ENCODE measurements around the gene NIPAL4. TPM values are rescaled to one million over a fixed set of nuclear protein-coding genes. Genes with fewer than 3 reads are reported as not detected.

NIPAL4 gene
- total RNA-seq, result 0.33 and 0.87 TPM in 2 replicates

DNA sequence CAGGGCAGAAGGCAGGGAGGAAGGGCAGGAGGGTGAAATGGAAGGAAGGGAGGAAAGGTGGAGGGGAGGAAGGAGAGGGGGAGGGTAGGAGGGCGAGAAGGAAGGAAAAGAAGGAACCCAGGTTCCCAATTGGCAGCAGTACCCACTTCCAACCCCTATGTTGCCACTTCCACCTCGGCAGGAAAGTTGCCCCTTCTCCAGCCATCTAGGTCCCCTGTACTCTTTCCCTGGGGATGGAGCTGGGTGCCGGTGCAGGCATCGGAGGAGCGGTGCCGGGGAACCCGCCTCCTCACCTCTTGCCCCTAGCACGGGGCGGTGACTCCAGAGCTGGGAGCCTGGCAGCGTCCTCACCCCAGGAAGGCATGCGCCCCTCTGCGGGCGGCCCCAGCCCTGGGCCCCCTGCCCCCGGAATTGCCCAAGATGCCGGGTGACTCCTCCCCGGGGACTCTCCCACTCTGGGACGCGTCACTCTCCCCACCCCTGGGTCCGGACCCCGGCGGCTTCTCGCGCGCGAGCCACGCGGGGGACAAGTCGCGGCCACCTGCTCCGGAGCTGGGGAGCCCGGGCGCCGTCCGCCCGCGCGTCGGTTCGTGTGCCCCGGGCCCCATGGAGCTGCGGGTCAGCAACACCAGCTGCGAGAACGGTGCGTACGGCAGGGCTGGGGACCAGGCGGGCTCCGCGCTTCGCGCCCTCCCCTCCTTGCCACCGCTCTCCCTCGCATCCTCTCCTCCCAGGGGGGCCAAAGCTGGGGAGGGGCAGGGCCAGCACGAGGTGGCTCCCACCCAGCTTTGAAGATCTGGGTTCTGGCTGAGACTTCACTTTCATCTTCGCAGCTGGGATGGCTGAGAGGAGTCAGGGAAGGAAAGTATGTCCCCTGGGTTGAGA lies at the start of gene NIPAL4:
TSS of gene NIPAL4 (plus strand) at position 499 of the 885 bp plus-strand sequence. CDS start at position 607, 108 bp downstream.

Other genes with a start within 250 kb of the NIPAL4 start
- 7.6 and 22.9 TPM in 2 replicates for gene CYFIP2, start 194.1 kb upstream of the NIPAL4 start, total RNA-seq
- gene ADAM19, start 115.6 kb downstream of the NIPAL4 start, total RNA-seq, result 49.9 and 71.4 TPM in 2 replicates
- gene SOX30, start 192.2 kb downstream of the NIPAL4 start, total RNA-seq, result 0.12 TPM in 1 of 2 replicates, not detected in the other
- gene C5orf52, start 211.3 kb downstream of the NIPAL4 start, total RNA-seq, result not detected in 2 replicates